GM19468 (cell line): ENCODE results near the gene FGFR2.

Experiments
- ATAC-seq: cut with Tn5 transposase; IDR thresholded peaks from one replicate; pipeline ENCODE4 v1.9.1; 2021; ENCODE audit warnings: mild to moderate bottlenecking, moderate library complexity, moderate number of reproducible peaks; ENCODE audit not compliant: unreplicated experiment; ENCODE audit errors: extremely low read depth

FGFR2 gene

GRCh38 chr10:121598263-121599249, at the start of gene FGFR2:
Gene FGFR2, minus strand, starts transcription at chr10:121598444. Its CDS starts 4,627 bp downstream, at chr10:121593817.
- no peak for ATAC-seq

DNA sequence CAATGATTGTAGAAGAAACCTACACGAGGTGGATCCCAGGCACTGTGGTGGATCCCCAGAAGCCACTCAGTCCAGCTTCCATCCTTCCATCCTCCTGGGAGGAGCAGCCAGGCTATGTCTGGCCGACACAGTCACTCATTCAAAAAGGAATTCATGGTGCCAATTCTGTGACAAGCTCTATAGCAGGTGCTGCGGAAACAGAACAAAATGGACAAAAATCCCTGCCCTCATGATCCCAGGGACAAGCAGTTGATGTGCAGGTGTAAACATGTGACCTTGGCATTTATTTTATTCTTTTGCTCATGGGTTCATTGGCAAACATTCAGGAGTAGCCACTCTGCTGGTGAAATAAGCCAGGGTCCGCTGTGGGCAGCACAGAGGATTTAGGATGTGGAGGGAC, 49.2 kb upstream of the FGFR2 start:
- ATAC-seq: no peak

GRCh38 chr10:121645696-121646095, 47.5 kb upstream of the FGFR2 start:
- ATAC-seq: no peak

DNA sequence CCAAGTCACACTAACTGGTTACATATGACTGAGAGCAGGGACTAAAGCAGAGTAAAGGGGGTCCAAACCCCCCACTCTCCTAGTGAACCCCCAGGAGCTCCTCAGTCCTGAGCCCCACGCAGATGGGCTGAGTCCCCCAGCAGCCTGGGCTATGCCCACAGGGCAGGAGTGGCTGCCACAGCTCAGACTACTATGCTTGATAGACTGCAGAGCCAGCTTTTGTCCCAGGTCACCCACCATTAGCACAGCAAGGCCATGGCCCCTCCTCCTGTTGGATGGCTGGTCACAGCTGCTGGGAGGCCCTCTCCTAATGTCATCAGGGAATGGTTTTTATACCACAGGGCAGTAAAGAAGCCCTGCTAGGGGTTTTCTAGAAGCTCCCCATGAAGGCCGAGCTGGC, 46.3 kb upstream of the FGFR2 start:
- no peak for ATAC-seq

DNA sequence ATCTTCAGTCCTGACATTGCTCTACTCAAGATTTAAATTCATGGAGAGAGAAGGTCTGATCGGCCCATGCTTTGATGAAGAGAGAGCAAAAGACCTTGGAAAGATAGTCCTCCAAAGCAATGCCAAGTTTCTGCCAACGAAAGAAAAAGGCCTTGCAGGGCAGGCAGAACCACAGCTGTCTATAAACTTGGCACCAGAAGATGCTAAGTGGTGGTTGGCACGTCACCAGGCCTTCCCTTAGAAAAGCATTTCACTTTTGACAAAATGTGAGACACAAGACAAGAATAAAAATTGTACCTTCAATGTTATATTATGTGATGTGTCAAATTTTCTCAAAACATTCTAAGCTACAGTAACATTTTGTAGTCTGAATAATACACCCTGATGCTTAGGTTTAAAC, 42.0 kb upstream of the FGFR2 start:
- no peak for ATAC-seq

DNA sequence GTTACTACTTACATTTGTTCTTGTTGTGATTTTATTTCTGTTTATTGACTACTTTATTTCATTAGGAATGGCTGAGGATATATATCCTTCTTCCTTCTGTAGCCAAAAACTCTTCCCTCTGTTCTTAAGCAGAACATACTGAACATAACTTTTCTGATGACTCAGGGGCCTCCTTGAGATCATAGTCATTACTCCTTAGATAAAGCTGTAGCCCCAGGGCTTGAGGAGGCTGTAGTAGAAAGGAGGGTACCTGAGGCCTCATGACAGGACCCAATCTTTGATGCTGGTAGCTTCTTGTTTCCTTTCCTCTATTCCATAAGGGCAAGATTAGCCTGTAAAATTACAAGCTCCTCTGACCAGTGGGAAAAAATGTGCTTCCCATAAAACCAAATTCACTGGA, 41.2 kb upstream of the FGFR2 start:
- no peak for ATAC-seq

DNA sequence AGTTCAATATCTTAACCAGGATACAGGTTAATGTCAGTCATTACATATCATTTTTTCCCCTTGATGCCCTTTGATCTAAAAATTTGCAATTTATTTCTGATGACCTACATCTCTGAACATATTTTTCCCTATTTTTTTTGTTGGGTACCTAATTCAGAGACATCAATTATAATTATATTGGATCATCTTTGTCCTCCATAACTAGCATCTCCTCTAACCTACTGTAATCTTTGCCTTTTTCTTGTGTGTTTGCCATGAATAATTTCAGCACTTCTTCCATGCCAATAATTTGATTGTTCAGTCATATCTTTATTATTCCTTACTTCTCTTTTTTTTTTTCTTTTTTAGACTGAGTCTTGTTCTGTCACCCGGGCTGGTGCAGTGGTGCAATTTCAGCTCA, 39.2 kb upstream of the FGFR2 start:
- ATAC-seq: no peak

GRCh38 chr10:121633056-121633455, 34.8 kb upstream of the FGFR2 start:
- ATAC-seq: no peak

GRCh38 chr10:121631365-121632029, 33.3 kb upstream of the FGFR2 start:
- no peak for ATAC-seq

- no peak for ATAC-seq
Observed at GRCh38 chr10:121628859-121629258, 30.6 kb upstream of the FGFR2 start.

DNA sequence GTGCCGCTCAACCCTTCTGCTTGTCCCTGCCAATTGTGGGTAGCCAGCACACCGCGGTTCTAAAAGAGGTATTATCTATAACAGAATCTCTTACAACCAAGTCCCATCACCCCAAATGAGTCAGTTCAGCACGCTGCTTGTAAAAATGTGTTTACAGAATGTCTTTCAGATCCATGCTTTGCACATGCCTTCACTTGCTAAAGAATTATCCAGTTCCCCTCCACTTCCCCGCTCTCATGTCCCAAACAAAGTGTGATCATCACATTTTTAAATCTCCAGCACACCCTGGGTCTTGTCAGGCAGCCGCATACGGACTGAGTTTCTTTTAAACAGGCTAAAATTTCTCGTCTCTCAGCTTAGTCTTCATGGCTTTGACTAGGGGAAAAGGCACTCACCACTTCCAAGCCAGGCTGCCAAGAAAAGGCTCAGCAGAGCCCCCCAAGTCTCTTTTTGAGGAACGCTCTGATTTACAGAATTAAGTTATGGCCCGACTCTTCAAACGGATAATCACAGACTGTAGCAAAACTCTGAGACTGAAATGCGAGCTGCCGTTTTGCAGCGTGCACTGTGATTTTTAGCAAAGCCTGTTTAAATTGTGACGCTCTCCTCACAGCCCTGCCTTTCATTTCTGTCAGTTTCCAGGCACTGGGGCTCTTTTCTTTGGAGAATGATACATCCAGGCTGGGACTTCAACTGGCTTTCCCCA, 29.8 kb upstream of the FGFR2 start:
- ATAC-seq: no peak

DNA sequence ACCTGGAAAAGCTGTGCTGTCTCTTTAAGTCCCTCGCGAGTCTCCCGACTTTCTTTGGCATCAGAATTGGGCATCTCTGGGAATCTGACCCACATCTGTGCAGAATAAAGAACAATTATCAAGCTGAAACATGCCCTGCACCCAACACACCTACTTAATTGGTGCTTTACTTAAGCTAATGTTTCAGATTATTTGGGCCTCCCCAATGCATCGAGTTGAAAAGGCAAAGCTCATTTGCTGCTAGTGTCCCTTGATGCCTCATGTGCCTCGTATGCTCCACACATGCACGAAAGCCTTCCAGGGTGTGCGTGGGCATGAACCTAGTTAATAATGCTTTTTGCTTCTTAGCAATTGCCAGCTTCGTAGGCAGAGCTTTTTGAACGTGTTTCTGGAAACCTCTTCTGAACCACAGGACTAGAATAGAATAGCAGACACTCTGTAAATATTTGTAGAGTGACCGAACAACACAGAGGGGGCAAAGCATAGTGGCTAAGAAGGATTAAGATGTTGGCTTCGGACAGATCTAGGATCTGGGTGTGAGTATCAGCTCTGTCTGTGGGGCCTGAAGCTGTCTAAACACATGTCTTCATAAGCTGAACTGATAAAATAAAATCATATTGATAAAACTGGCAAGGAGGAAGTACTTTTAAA, 26.7 kb upstream of the FGFR2 start:
- no peak for ATAC-seq

DNA sequence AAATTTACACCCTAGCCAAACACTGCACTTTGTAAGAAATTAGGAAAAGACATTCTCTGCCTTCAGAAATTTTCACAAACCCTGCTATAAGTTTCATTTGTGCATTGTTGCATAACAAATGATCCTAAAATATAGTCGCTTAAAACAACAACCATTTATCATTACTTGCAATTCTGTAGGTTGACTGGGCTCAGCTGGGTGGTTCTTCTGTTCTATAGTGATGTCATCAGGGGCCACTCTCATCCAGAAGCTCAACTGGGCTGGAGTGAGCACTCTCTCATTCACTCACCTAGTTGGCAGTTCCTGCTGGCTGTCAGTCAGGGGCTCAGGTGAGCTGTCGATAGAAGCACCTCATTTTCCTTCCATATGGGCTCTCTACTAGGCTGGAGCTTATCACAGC, 20.7 kb upstream of the FGFR2 start:
- ATAC-seq: no peak

GRCh38 chr10:121617176-121617575, 18.9 kb upstream of the FGFR2 start:
- ATAC-seq: no peak

DNA sequence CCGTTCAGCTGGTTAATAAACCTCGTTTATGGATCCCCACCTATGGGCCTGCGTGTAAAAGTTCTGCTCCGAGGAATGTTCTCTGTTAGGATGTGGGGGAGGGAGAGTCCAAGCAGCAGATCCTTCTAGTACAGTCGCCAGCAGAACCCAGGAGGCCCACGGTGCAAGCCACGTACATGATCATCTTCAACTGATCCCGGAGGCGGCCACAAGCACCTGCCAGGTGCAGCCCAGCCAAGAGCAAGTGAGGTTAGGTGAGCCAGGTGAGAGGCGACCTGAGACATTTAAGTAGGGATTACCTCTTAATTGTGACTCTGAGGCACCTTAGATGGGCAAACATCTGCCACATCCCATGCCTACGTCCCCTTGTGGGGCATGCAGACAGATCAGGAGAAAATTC, 18.0 kb upstream of the FGFR2 start:
- no peak for ATAC-seq

DNA sequence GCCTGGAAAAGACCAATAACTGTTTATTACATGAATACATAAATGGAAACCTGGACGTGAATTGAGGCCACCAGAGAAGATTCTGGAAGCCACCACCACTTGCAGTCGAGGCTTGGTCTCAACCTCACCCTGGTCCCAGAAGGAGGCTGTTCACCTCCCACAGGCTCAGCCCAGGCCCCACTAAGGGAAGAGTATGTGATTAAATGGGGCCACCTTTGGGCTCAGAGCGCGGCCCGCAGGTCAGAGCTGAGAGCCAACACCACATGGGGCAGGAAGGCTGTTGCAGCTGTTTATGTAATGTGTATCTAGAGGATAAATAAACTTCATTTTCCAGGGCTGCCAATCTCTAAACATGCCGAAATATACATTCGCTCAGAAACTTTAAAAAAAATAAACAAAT, 17.6 kb upstream of the FGFR2 start:
- ATAC-seq: no peak

- no peak for ATAC-seq
Observed at GRCh38 chr10:121615435-121615793, 17.2 kb upstream of the FGFR2 start.

GRCh38 chr10:121614613-121615434, 16.6 kb upstream of the FGFR2 start:
- no peak for ATAC-seq

GRCh38 chr10:121613456-121613855, 15.2 kb upstream of the FGFR2 start:
- no peak for ATAC-seq
